Ishikawa (cell line): Measurements from ENCODE around the gene ANKRD33.

Experiments used
- EP300 ChIP-seq: IDR thresholded peaks from 2 replicates; pipeline ENCODE4 v1.6.1; 2012; ENCODE audit warnings: borderline replicate concordance
- RAD21 ChIP-seq: IDR thresholded peaks from 2 replicates; pipeline ENCODE4 v1.6.1; 2012; ENCODE audit warnings: low read depth

GRCh38 chr12:51871126-51871525 is 16.8 kb upstream of the ANKRD33 start:
- no peak for TF ChIP-seq EP300
- no peak for TF ChIP-seq RAD21
